ENCODE measurements around the gene DESI2. TPM values are rescaled to one million over a fixed set of nuclear protein-coding genes. Genes with fewer than 3 reads are reported as not detected.
"Not testable (repeated sequence)": the region's sequence is repeated elsewhere in the genome, so short reads cannot be mapped to it uniquely, and the experiment has no call there.

Gene DESI2
- total RNA-seq, 1 experiment from 2014 or later: 58.7 TPM

DNA sequence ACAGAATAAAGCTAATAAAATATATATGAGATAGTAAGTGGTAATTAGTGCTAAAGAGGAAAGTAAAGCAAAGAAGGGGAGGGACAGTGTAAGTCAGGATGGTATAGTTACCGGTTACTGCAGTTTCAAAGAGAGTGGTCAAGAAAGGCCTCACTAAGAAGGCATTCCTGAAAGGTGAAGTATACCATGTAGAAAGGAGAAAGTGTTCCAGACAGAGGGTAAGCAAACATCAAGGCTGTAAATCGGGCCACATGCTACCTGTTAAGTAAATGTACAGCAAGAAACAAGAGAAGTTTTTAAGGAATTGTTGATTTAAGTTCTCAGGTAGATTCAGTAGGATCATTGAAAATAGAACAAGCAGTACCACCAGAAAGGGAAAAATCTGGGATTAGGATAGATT, 9.7 kb downstream of the DESI2 start:
- DNase-seq: peak; percentile 41
- CTCF ChIA-PET: no interaction called here
- H3K4me3 ChIP-seq (ENCODE audit: low read length): no peak overlapping the region

DNA sequence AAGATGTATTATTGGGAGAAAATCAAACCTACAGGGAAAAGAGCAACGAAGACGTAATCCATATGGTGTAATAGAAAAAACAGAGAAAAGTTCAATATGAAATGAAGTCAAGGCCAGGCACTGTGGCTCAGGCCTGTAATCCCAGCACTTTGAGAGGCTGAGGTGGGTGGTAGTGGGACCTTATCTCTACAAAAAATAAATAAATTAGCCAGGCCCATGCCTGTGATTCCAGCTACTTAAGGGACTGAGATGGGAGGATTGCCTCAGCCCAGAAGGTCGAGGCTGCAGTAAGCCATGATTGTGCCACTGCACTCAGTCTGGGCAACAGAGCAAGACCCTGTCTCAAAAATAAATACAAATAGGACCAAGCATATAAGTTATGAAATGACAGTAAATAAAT, 11.4 kb downstream of the DESI2 start:
- no peak overlapping the region for H3K27ac ChIP-seq (ENCODE audit: low read length)
- intact Hi-C loops (cut with micrococcal nuclease): no loop called here
- BruUV-seq (replicated peaks): no TSS peak
- no peak for TF ChIP-seq CTCF (conservative IDR thresholded peaks at IDR 0.05; ENCODE audit: low read depth, low read length)
- no peak overlapping the region for H3K4me2 ChIP-seq (ENCODE audit: low read length)
- H3K36me3 ChIP-seq (ENCODE audit: low read depth, low read length): peaks cover 12% of the 10 kb centered on the region
- POLR2A ChIA-PET (ENCODE audit: unreplicated experiment): no interaction called here
- H3F3A ChIP-seq (ENCODE audit: low read length, unreplicated experiment): no peaks in the 10 kb centered on the region
- H2AFZ ChIP-seq (ENCODE audit: low read length): no peak overlapping the region
- no peaks in the 10 kb centered on the region for H3K9me2 ChIP-seq (replicated peaks; ENCODE audit: low read length)
- H3K27me3 ChIP-seq (ENCODE audit: low read length): no peaks in the 10 kb centered on the region
- no peak overlapping the region for H3K4me3 ChIP-seq (ENCODE audit: low read length)
- H3K4me1 ChIP-seq (ENCODE audit: insufficient read depth, low read length): peaks cover 12% of the 10 kb centered on the region
- H4K20me1 ChIP-seq (ENCODE audit: low read length): no peaks in the 10 kb centered on the region; the same call in 1 of the 2 replicates
- DNase-seq: no peak
- ATAC-seq: no peak
- CTCF ChIA-PET: no interaction called here
- peaks cover 82% of the 10 kb centered on the region for H3K79me2 ChIP-seq (ENCODE audit: low read length)
- no peaks in the 10 kb centered on the region for H3K9me3 ChIP-seq (ENCODE audit: low read length)
- no peak overlapping the region for H3K9ac ChIP-seq (ENCODE audit: low read length)

More for the DNA sequence above, 9.7 kb downstream of the DESI2 start:
- Histone ChIP-seq H3K4me2 (ENCODE audit: low read length) (no peak overlapping the region), H2AFZ (ENCODE audit: low read length) (no peak overlapping the region), H4K20me1 (ENCODE audit: low read length) (no peaks in the 10 kb centered on the region; the same call in 1 of the 2 replicates), H3K79me2 (ENCODE audit: low read length) (peaks cover 84% of the 10 kb centered on the region), H3K27me3 (ENCODE audit: low read length) (no peaks in the 10 kb centered on the region), H3K27ac (ENCODE audit: low read length) (no peak overlapping the region), H3K4me1 (ENCODE audit: insufficient read depth, low read length) (peaks cover 13% of the 10 kb centered on the region), H3K9me3 (ENCODE audit: low read length) (no peaks in the 10 kb centered on the region), H3K9ac (ENCODE audit: low read length) (no peak overlapping the region), H3K36me3 (ENCODE audit: low read depth, low read length) (peaks cover 23% of the 10 kb centered on the region), H3F3A (ENCODE audit: low read length, unreplicated experiment) (no peaks in the 10 kb centered on the region), H3K9me2 (replicated peaks; ENCODE audit: low read length) (no peaks in the 10 kb centered on the region)
- ATAC-seq: no peak; the same call in 1 of the 2 replicates
- intact Hi-C loops (cut with micrococcal nuclease): no loop called here
- POLR2A ChIA-PET (ENCODE audit: unreplicated experiment): no interaction called here
- TF ChIP-seq EZH2 (IDR thresholded peaks at IDR 0.05; ENCODE audit: low read length, unreplicated experiment): no peak
- no peak for TF ChIP-seq CTCF (conservative IDR thresholded peaks at IDR 0.05; ENCODE audit: low read depth, low read length)
- TF ChIP-seq EZH2phosphoT487 (IDR thresholded peaks at IDR 0.05; ENCODE audit: borderline replicate concordance, low read length): no peak
- BruUV-seq (replicated peaks): no TSS peak

DNA sequence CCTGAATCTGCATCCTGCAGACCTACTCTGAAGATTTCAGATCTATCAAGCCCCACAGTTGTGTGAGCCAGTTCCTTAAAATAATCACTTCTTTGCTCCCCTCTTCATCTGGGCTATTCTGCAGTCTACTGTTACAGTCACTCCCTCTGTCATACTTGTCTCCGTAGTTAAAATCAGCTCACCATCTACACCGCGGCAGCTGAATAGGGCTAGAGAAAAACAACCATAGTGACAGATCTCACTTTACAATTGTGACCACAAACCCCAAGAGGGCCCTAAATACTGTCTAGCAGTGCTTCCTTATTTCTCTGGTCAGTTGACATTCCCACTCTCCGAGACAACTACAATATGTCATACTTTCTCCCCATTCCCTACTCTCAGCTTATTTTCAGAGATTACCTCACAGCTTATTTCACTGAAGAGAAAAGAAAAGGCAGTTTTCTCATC, 12.9 kb downstream of the DESI2 start:
- H3K9me3 ChIP-seq (ENCODE audit: low read length): no peaks in the 10 kb centered on the region
- ChIA-PET CTCF (no interaction called here), POLR2A (ENCODE audit: unreplicated experiment) (no interaction called here)
- H2AFZ ChIP-seq (ENCODE audit: low read length): no peak overlapping the region
- H3K4me2 ChIP-seq (ENCODE audit: low read length): no peak overlapping the region
- H3K27me3 ChIP-seq (ENCODE audit: low read length): no peaks in the 10 kb centered on the region
- peaks cover 6% of the 10 kb centered on the region for H3K36me3 ChIP-seq (ENCODE audit: low read depth, low read length)
- no peaks in the 10 kb centered on the region for H3F3A ChIP-seq (ENCODE audit: low read length, unreplicated experiment)
- ATAC-seq: no peak
- H3K4me1 ChIP-seq (ENCODE audit: insufficient read depth, low read length): peaks cover 6% of the 10 kb centered on the region; the same call in 1 of the 2 replicates
- intact Hi-C loops (cut with micrococcal nuclease): no loop called here
- no peak for DNase-seq
- H4K20me1 ChIP-seq (ENCODE audit: low read length): no peaks in the 10 kb centered on the region; the same call in 1 of the 2 replicates
- H3K9me2 ChIP-seq (replicated peaks; ENCODE audit: low read length): no peaks in the 10 kb centered on the region
- H3K9ac ChIP-seq (ENCODE audit: low read length): no peak overlapping the region
- no TSS peak for BruUV-seq (replicated peaks)
- TF ChIP-seq EZH2phosphoT487 (IDR thresholded peaks at IDR 0.05; ENCODE audit: borderline replicate concordance, low read length) (no peak), CTCF (conservative IDR thresholded peaks at IDR 0.05; ENCODE audit: low read depth, low read length) (no peak)
- H3K27ac ChIP-seq (ENCODE audit: low read length): no peak overlapping the region
- H3K4me3 ChIP-seq (ENCODE audit: low read length): no peak overlapping the region
- H3K79me2 ChIP-seq (ENCODE audit: low read length): peaks cover 67% of the 10 kb centered on the region

- H3K36me3 ChIP-seq (ENCODE audit: low read depth, low read length); H3K9me2 ChIP-seq (replicated peaks; ENCODE audit: low read length); H2AFZ ChIP-seq (ENCODE audit: low read length); BruUV-seq (replicated peaks); H3K4me1 ChIP-seq (ENCODE audit: insufficient read depth, low read length); H3K4me3 ChIP-seq (ENCODE audit: low read length); ATAC-seq; H3K9me3 ChIP-seq (ENCODE audit: low read length); H4K20me1 ChIP-seq (ENCODE audit: low read length); H3K4me2 ChIP-seq (ENCODE audit: low read length); H3K27ac ChIP-seq (ENCODE audit: low read length); H3K27me3 ChIP-seq (ENCODE audit: low read length); intact Hi-C loops (cut with micrococcal nuclease); H3K9ac ChIP-seq (ENCODE audit: low read length); POLR2A ChIA-PET (ENCODE audit: unreplicated experiment); CTCF ChIA-PET; H3F3A ChIP-seq (ENCODE audit: low read length, unreplicated experiment); DNase-seq: not testable (repeated sequence)
- H3K79me2 ChIP-seq (ENCODE audit: low read length): peaks cover 66% of the 10 kb centered on the region
Measured at GRCh38 chr1:244666672-244667418, 13.9 kb downstream of the DESI2 start.

Data from PC-3 (cell line).